ENCODE results near the gene SEC16B.

Gene SEC16B

GRCh38 chr1:177969825-177970371 lies at the start of gene SEC16B:
SEC16B (minus strand) TSS chr1:177970058; CDS start chr1:177967981, 2,077 bp downstream.
- H3K27ac ChIP-seq, result no peak within 1 kb of the TSS
- DNase-seq (ENCODE audit: low spot score), result no peak
- CTCF ChIA-PET, result no interaction called here
- POLR2A ChIA-PET (ENCODE audit: low non-redundant PET), result no interaction called here
- no peak for TF ChIP-seq CTCF (conservative IDR thresholded peaks at IDR 0.05; ENCODE audit: low read depth)

GRCh38 chr1:178019622-178020021 lies 49.8 kb upstream of the SEC16B start:
- no peak overlapping the region for H3K27ac ChIP-seq
- TF ChIP-seq CTCF (conservative IDR thresholded peaks at IDR 0.05; ENCODE audit: low read depth), result no peak
- POLR2A ChIA-PET (ENCODE audit: low non-redundant PET), result no interaction called here
- CTCF ChIA-PET, result no interaction called here
- DNase-seq (ENCODE audit: low spot score), result no peak

- ChIA-PET POLR2A (ENCODE audit: low non-redundant PET) (no interaction called here), CTCF (interaction anchor here (0.8 kb wide), 1 partner anchor 13 kb away, joined by 3 read pairs; no protein-coding TSS in a partner anchor)
- H3K27ac ChIP-seq, result no peak overlapping the region
- no peak for TF ChIP-seq CTCF (conservative IDR thresholded peaks at IDR 0.05; ENCODE audit: low read depth)
- DNase-seq (ENCODE audit: low spot score), result no peak
Measured at GRCh38 chr1:178019208-178019607, 49.4 kb upstream of the SEC16B start.

GRCh38 chr1:178017517-178017916 lies 47.7 kb upstream of the SEC16B start:
- ChIA-PET POLR2A (ENCODE audit: low non-redundant PET) (no interaction called here), CTCF (no interaction called here)
- no peak for TF ChIP-seq CTCF (conservative IDR thresholded peaks at IDR 0.05; ENCODE audit: low read depth)
- no peak for DNase-seq (ENCODE audit: low spot score)
- no peak overlapping the region for H3K27ac ChIP-seq

GRCh38 chr1:178011864-178012503 lies 42.1 kb upstream of the SEC16B start:
- no peak overlapping the region for H3K27ac ChIP-seq
- no peak for DNase-seq (ENCODE audit: low spot score)
- ChIA-PET POLR2A (ENCODE audit: low non-redundant PET) (no interaction called here), CTCF (no interaction called here)
- TF ChIP-seq CTCF (conservative IDR thresholded peaks at IDR 0.05; ENCODE audit: low read depth), result no peak

- ChIA-PET POLR2A (ENCODE audit: low non-redundant PET) (no interaction called here), CTCF (no interaction called here)
- no peak overlapping the region for H3K27ac ChIP-seq
- DNase-seq (ENCODE audit: low spot score), result peak; percentile 93
- no peak for TF ChIP-seq CTCF (conservative IDR thresholded peaks at IDR 0.05; ENCODE audit: low read depth)
Measured at GRCh38 chr1:178011465-178011828, 41.6 kb upstream of the SEC16B start.

Measured in RWPE1 (cell line).